ENCODE measurements around the gene CNDP1.

Gene CNDP1

DNA sequence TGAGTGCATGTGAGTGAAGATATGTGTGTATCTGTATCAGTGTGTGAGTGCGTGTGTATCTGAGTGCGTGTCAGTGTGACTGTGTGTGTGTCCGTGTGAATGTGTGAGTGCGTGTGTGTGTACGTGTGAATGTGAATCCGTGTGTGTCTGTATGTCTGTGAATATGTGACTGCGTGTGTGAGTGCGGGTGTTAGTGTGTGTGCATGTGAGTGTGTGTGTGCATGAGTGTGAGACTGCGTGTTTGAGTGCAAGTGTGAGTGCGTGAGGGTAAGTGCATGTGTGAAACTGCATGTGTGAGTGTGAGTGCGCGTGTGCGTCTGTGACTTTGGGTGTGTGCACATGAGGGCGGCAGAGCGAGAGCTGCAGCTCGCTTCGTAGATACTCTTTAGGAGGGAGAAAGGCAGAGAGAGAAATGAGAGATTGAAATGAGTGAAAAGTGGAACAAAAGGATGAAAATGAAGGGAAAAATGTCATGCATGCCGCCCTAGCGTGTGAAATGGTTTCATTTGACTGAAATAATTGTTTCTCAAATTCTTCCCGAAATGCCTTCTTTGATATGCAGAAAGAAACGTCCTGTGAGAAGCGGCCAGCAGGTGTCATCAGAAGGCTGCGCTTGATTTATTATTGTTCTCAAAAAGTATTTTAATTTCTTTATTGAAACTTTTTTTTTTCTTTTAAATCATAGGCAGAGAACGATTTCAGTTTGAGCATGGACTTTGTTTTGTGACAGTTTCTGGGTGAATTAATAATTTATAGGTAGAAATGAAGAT is 88.9 kb downstream of the CNDP1 start:
- FAIRE-seq = peak; percentile 91
- no peak for DNase-seq (ENCODE audit: low spot score)

DNA sequence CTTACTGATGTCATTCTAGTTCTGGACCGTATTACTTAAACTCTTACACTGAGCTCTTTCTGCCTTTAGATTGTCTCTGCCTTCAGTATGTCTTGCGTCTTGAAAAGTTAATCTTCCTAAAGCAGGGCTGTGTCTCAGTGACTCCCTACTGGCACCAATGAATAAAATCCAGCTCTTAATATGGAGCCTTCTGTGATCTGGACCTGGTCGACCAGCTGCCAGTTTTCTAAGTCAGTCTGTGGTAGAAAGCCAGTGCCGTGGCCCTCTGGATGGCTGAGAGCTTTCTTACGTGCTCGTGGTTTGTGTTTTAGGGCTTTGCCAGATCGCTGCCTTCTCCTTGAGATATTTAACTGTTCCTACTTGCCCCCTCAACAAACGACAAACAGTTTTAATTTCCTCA is 90.2 kb downstream of the CNDP1 start:
- FAIRE-seq = no peak
- no peak for DNase-seq (ENCODE audit: low spot score)

DNA sequence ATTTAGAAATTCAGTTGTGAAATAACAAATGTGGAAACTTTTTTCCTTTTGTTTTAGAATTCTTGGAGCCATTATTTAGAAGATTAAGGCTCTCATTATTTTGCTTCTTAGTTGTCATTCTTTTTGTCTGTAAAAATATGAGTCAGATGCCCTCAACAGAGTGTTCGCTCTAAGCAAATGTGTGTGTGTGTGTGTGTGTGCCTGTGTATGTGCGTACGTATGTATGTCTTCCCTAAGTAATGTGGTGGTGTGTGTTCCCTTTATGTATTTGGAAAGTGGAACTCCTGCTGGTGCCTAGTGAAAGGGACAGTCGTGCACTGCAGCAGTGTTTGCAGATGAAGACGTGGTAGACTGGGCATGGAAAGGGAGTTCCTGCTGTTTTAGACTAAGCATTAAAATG is 90.9 kb downstream of the CNDP1 start:
- FAIRE-seq = no peak

DNA sequence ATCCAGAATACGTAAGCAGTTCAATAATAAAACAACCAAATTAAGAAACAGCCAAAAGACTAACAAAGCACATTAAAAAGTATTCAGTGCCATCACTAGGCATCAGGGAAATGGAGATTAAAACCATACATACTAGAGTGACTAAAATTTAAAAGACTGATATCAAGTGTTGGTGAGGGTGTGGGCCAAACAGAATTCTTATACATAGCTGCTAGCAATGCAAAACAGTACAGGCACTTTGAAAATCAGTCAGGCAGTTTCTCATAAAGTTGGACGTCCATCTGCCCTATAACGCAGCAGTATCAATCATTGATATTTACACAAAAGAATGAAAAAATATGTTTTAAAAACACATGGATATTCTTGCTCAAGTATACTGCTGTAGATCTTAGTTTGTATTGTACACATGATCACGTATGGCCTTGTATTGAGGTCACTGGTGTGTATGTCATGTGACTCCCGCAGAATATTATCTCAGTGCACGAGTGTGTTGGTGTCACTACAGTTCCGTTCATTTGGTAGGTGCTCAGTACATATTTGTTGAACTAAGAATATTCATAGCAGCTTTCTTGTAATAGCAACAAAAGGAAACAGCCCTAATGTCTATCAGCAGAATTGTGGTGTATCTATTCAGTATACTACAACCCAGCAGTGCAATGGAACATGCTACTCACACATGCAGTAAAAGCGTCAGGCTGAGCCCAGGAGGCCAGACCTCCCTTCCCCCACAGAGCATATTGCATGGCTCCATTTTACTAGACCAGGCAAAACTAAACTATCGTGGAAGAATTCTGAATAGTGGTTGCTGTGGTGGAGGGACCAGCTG is 92.0 kb downstream of the CNDP1 start:
- no peak for DNase-seq (ENCODE audit: low spot score)
- FAIRE-seq = no peak

More for the DNA sequence above, 90.9 kb downstream of the CNDP1 start:
- DNase-seq (ENCODE audit: low spot score) = no peak

- no peak for DNase-seq (ENCODE audit: low spot score)
- no peak for FAIRE-seq
Measured at GRCh38 chr18:74630804-74631203, 96.5 kb downstream of the CNDP1 start.

DNA sequence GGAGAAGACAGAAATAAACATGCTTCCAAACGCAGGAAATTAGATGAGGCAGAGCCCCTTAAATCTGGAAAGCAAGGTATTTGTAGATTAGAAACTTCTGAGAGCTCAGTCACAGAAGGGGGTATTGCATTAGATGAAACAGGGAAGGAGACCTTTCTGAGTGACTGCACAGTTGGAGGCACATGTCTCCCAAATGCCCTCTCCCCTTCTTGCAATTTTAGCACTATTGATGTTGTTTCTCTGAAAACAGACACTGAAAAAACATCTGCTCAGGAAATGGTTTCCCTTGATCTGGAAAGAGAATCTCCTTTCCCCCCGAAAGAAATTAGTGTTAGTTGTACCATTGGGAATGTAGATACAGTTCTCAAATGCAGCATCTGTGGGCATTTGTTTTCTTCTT is 96.9 kb downstream of the CNDP1 start:
- DNase-seq (ENCODE audit: low spot score) (no peak), FAIRE-seq (no peak)

- FAIRE-seq = no peak
- no peak for DNase-seq (ENCODE audit: low spot score)
Measured at GRCh38 chr18:74631623-74632350, 97.5 kb downstream of the CNDP1 start.

- FAIRE-seq (no peak), DNase-seq (ENCODE audit: low spot score) (no peak)
Measured at GRCh38 chr18:74632351-74632679, 98.0 kb downstream of the CNDP1 start.

DNA sequence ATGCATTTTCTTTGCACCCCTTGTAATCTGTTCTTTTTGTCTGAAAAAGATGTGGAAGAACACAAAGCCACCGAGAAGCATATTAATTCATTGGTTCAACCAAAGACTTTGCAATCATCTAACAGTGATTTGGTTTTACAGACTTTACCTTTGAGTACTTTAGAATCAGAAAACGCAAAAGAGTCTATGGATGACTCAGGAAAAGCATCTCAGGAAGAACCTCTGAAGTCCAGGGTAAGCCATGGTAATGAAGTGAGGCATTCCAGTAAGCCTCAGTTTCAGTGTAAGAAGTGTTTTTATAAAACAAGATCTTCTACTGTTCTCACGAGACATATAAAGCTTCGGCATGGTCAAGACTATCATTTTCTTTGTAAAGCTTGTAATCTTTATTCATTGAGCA is 98.6 kb downstream of the CNDP1 start:
- no peak for FAIRE-seq
- DNase-seq (ENCODE audit: low spot score) = no peak

GRCh38 chr18:74633652-74634352 is 99.5 kb downstream of the CNDP1 start:
- no peak for FAIRE-seq
- DNase-seq (ENCODE audit: low spot score) = no peak

DNA sequence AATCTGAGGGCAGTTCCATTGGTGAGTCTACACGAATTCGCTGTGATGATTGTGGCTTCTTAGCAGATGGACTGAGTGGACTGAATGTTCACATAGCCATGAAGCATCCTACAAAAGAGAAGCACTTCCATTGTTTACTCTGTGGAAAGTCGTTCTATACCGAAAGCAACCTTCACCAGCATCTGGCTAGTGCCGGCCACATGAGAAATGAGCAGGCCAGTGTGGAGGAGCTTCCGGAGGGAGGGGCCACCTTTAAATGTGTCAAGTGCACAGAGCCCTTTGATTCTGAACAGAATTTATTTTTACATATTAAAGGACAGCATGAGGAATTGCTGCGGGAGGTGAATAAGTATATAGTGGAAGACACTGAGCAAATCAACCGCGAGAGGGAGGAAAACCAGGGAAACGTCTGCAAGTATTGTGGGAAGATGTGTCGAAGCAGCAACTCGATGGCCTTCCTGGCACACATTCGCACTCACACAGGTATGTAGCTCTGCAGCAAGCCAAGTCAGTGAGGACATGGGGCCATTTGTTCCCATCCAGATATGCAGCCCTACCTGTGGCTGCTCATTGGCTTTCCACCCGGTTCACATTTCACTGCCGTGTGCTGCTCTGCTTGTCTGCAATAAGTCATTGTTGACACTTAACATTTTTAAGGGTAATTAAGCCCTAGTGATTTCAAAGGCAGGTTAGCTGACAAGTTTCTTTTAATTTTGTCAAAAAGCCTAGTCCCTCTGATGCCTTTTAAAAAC is 101.1 kb downstream of the CNDP1 start:
- DNase-seq (ENCODE audit: low spot score) = no peak
- no peak for FAIRE-seq
